GM12878 (cell line): Measurements from ENCODE around the gene EEFSEC. TPM values are rescaled to one million over a fixed set of nuclear protein-coding genes. Genes with fewer than 3 reads are reported as not detected.

Source experiments
- ATAC-seq: fragments of 200-7000 bp; cut with Tn5 transposase; 3 replicates; pipeline ENCODE4 v1.9.1; 2020; ENCODE audit warnings: mild to moderate bottlenecking, moderate library complexity
- BruUV-seq: library from RNA; stranded (reverse); fragments of 400-500 nt; replicated peaks from 2 replicates; lab custom pipeline; 2021; lab: Mats Ljungman, UMichigan
- CTCF ChIA-PET: fragments of 300-600 bp; sonication (Branson Sonifier 250); formaldehyde crosslinking; extraction: SDS; loops from one replicate; lab custom pipeline; 2021; ENCODE audit warnings: inconsistent platforms; lab: Yijun Ruan, JAX
- POLR2A ChIA-PET: fragments of 350-600 bp; formaldehyde crosslinking; extraction: SDS; loops from one replicate; lab custom pipeline; 2021; ENCODE audit warnings: inconsistent platforms; lab: Charles Lee
- RAD21 ChIA-PET: fragments of 300-600 bp; sonication (Branson Sonifier 250); formaldehyde crosslinking; loops from one replicate; lab custom pipeline; 2023; ENCODE audit warnings: antibody characterized with exemption; ENCODE audit not compliant: unreplicated experiment; lab: Charles Lee
- SMC1A ChIA-PET: fragments of 300-600 bp; sonication (Branson Sonifier 250); formaldehyde crosslinking; loops from one replicate; lab custom pipeline; 2023; ENCODE audit not compliant: unreplicated experiment, uncharacterized antibody; lab: Charles Lee
- DNase-seq: peaks from one replicate; pipeline ENCODE4 v3.0.0-alpha.2; 2011; ENCODE audit warnings: low read depth, low spot score
- FAIRE-seq: peaks from 3 replicates; lab custom pipeline; 2011; peaks lifted over from hg19 to GRCh38; lab: Jason Lieb, UNC
- H2AFZ ChIP-seq: 2 replicates; pipeline ENCODE4 v1.6.0; 2011; ENCODE audit warnings: low read depth, low read length, control low read depth; ENCODE audit not compliant: control insufficient read depth
- H3K27ac ChIP-seq: 2 replicates; pipeline ENCODE4 v1.5.1; 2011; ENCODE audit warnings: control low read depth; ENCODE audit not compliant: control insufficient read depth, insufficient read depth
- H3K27me3 ChIP-seq, 2 experiments: replicated peaks in 1 of 2; 2 replicates each; pipeline versions ENCODE4 v1.6.0 to v1.6.1; 2011; ENCODE audit warnings: low read length in 1 of 2; ENCODE audit not compliant: control insufficient read depth in 2 of 2, insufficient read depth in 2 of 2
- H3K36me3 ChIP-seq, 2 experiments: 2 replicates each; pipeline ENCODE4 v1.5.1; 2011; ENCODE audit warnings: low read length in 1 of 2; ENCODE audit not compliant: control insufficient read depth in 2 of 2, insufficient read depth in 2 of 2
- H3K4me1 ChIP-seq: 2 replicates; pipeline ENCODE4 v1.6.1; 2011; ENCODE audit warnings: mild to moderate bottlenecking, low read length, moderate library complexity, mixed read lengths; ENCODE audit not compliant: control insufficient read depth, insufficient read depth
- H3K4me2 ChIP-seq: 2 replicates; pipeline ENCODE4 v1.6.0; 2011; ENCODE audit warnings: control low read depth; ENCODE audit not compliant: control insufficient read depth, insufficient read depth
- H3K4me3 ChIP-seq: fragments of 200-600 bp; sonication (generic); 2 replicates; pipeline ENCODE4 v1.5.1; 2016
- H3K79me2 ChIP-seq: 2 replicates; pipeline ENCODE4 v1.6.0; 2011; ENCODE audit warnings: low read length; ENCODE audit not compliant: control insufficient read depth, insufficient read depth
- H3K9ac ChIP-seq: 2 replicates; pipeline ENCODE4 v1.8.0; 2011; ENCODE audit warnings: low read length, control low read depth, mixed read lengths; ENCODE audit not compliant: control insufficient read depth, insufficient read depth
- H3K9me3 ChIP-seq: replicated peaks from 3 replicates; pipeline ENCODE4 v1.5.1; 2011; ENCODE audit warnings: mild to moderate bottlenecking, low read length; ENCODE audit not compliant: control insufficient read depth, insufficient read depth
- H4K20me1 ChIP-seq: 2 replicates; pipeline ENCODE4 v1.6.0; 2011; ENCODE audit not compliant: control insufficient read depth, insufficient read depth
- BCL11A ChIP-seq: IDR thresholded peaks from 2 replicates; pipeline ENCODE4 v1.6.1; 2011; ENCODE audit warnings: low read depth, low read length
- FOS ChIP-seq: IDR thresholded peaks from 3 replicates; pipeline ENCODE4 v1.6.1; 2011; ENCODE audit warnings: borderline replicate concordance; ENCODE audit not compliant: insufficient read length; ENCODE audit errors: extremely low read depth
- HDAC2 ChIP-seq: fragments of 200-600 bp; sonication (generic); IDR thresholded peaks from 2 replicates; pipeline ENCODE4 v1.6.1; 2017
- IRF4 ChIP-seq: IDR thresholded peaks from 2 replicates; pipeline ENCODE4 v1.6.1; 2011; ENCODE audit warnings: low read depth, low read length
- JUND ChIP-seq: IDR thresholded peaks from 2 replicates; pipeline ENCODE4 v1.6.1; 2012; ENCODE audit warnings: low read depth, mild to moderate bottlenecking, low read length, improper control_type of control experiment, moderate library complexity
- MEF2A ChIP-seq: IDR thresholded peaks from 2 replicates; pipeline ENCODE4 v1.6.1; 2011; ENCODE audit warnings: low read depth, mild to moderate bottlenecking, low read length, moderate library complexity; ENCODE audit not compliant: insufficient read depth
- NBN ChIP-seq: fragments of 450-650 bp; IDR thresholded peaks from 2 replicates; pipeline ENCODE4 v1.6.1; 2016
- NFXL1 ChIP-seq: fragments of 450-650 bp; IDR thresholded peaks from 2 replicates; pipeline ENCODE4 v1.6.1; 2017; ENCODE audit warnings: antibody characterized with exemption, mild to moderate bottlenecking, borderline replicate concordance
- SIN3A ChIP-seq: IDR thresholded peaks from 2 replicates; pipeline ENCODE4 v1.6.1; 2012; ENCODE audit warnings: low read depth, low read length, improper control_type of control experiment
- SIX5 ChIP-seq: IDR thresholded peaks from 2 replicates; pipeline ENCODE4 v1.6.1; 2011; ENCODE audit warnings: mild to moderate bottlenecking, low read depth, low read length, moderate library complexity; ENCODE audit not compliant: severe bottlenecking
- SMARCA5 ChIP-seq: fragments of 450-650 bp; IDR thresholded peaks from 2 replicates; pipeline ENCODE4 v1.6.1; 2017; ENCODE audit warnings: mild to moderate bottlenecking
- ZNF274 ChIP-seq: IDR thresholded peaks from one replicate; pipeline ENCODE4 v1.8.0; 2011; ENCODE audit not compliant: insufficient read length, insufficient read depth
- WGBS: methylation state at CpG from one replicate; pipeline ENCODE4 v1.1.6; 2016; ENCODE audit warnings: low lambda C conversion rate; ENCODE audit not compliant: insufficient replicate concordance, insufficient coverage; ENCODE audit errors: missing lambda C conversion rate; 5-methylcytosine and 5-hydroxymethylcytosine counted together
- in situ Hi-C: fragments of 300-500 bp; cut with MboI; formaldehyde crosslinking; loops from 9 replicates; pipeline ENCODE4 v1.14.3; 2018; ENCODE audit warnings: mixed read lengths
- intact Hi-C: fragments of 100-400 bp; cut with micrococcal nuclease; formaldehyde crosslinking; loops from one replicate; pipeline ENCODE4 v1.14.2; 2022; ENCODE audit not compliant: unreplicated experiment
- polyA plus RNA-seq, 11 experiments: library from polyadenylated mRNA; depleted of rRNA in 4 of 11; unstranded in 6 of 11; stranded (reverse) in 5 of 11; fragments of >200 nt; fragmentation: Nextera tagmentation in 4 of 11; fragmentation: Illumina TruSeq in 1 of 11; extraction: Ambion mirVana in 4 of 11; extraction: Trizol in 1 of 11; gene quantifications; 1 replicate in 1 of 11; 2 replicates in 10 of 11; pipeline versions ENCODE4 v1.2.1 to v1.2.3, GENCODE V29; 2011 to 2016; ENCODE audit warnings: inconsistent platforms in 2 of 11, missing spikeins in 2 of 11, low read depth in 1 of 11
- total RNA-seq, 4 experiments: library from RNA; depleted of rRNA in 3 of 4; stranded (reverse); fragments of >200 nt in 3 of 4; fragmentation: Illumina TruSeq in 1 of 4; extraction: Trizol in 1 of 4; gene quantifications; 2 replicates each; pipeline versions ENCODE4 v1.2.1 to v1.2.3, GENCODE V29; 2013 to 2021
- TF ChIP-seq, protein P1 (sequence below), 3 experiments: IDR thresholded peaks in 2 of 3; conservative IDR thresholded peaks in 1 of 3; 2 replicates each; pipeline ENCODE4 v1.5.1; 2011; ENCODE audit warnings: low read depth in 3 of 3, low read length in 3 of 3, mild to moderate bottlenecking in 3 of 3, control low read depth in 2 of 3, moderate library complexity in 2 of 3, inconsistent platforms in 1 of 3, mixed read lengths in 1 of 3; ENCODE audit not compliant: control insufficient read depth in 2 of 3, insufficient read depth in 1 of 3; ENCODE audit errors: extremely low read depth in 1 of 3
- TF ChIP-seq, protein P2 (sequence below): fragments of 450-650 bp; IDR thresholded peaks from 2 replicates; pipeline ENCODE4 v1.6.1; 2017; ENCODE audit warnings: borderline replicate concordance

Gene EEFSEC
- total and polyA plus RNA-seq, 10 of the 15 experiments (the other 5 are each of a cell fraction or from before 2014, with no cell fraction given) = 0.29 to 29.1 (median 16.1) TPM

DNA sequence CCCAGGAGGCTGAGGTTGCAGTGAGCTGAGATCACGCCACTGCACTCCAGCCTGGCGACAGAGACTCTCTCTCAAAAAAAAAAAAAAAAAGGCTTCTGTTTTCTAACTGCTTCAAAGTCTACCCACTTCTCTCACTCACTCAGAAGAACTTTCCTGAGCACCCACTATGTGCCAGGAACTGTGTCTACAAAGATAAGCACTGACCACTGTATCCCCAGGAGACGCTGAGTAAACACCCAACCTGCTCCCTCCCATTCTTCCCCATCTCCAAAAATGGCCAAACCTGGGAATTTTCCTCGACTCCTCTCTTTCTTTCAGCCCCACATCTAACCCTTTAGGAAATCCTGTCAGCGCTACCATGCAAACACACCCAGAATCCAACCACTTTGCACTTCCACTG lies 42.1 kb upstream of the EEFSEC start (continued):
- no peak for TF ChIP-seq SIN3A
- no peak for TF ChIP-seq FOS
- TF ChIP-seq, all 136 proteins: peak for 0

DNA sequence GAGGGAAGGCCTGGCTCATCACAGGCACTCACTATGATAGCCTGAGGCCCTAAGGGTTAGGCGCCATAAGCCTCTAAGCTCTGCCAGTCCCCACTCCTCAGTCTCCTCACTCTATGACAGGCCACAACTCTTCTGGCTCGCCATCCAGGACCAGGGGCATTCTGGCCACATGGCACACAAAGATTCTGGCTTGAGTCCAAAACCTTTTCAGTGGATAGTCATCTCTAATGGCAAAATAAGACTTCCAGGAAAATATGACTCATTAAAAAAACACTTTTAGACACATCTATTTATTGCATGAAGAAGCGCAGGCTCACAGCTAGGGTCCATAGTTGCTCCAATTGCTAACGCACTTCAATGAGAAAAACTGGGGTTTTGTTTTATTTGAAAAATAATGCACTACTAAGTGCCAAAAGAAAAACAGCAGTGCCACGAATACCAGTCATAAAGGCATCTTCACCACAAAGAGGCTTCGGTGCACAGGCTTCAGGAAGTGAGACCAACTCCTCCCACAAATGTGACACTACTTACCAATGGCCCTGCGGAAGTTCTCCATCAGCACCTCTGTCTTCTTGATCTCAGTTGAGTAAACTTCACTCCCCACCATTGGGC lies 40.8 kb upstream of the EEFSEC start:
- no peak overlapping the region for H3K4me2 ChIP-seq
- no TSS peak for BruUV-seq
- no peak overlapping the region for H3K4me3 ChIP-seq
- ChIA-PET CTCF (interaction anchor here (0.9 to 1.0 kb wide), 2 partner anchors 9 to 44 kb away, joined by 3 to 4 read pairs; no protein-coding TSS in a partner anchor), SMC1A (interaction anchor here (1.1 kb wide), 1 partner anchor 11 kb away, joined by 3 read pairs; the partner anchor contains the start of gene RUVBL1), POLR2A (no interaction called here), RAD21 (no interaction called here)
- H3K4me1 ChIP-seq = peaks cover 17% of the 10 kb centered on the region
- WGBS = 27% methylated on average over 7 of the region's 7 CpGs
- no peak overlapping the region for H3K27ac ChIP-seq
- H3K9me3 ChIP-seq = no peaks in the 10 kb centered on the region
- FAIRE-seq (no peak), ATAC-seq (peak; percentile 44; the same call in 2 of the 3 replicates)
- in situ Hi-C loops = no loop called here
- H3K27me3 ChIP-seq = no peaks in the 10 kb centered on the region
- H3K79me2 ChIP-seq = peaks cover 22% of the 10 kb centered on the region
- no peak overlapping the region for H3K9ac ChIP-seq
- H4K20me1 ChIP-seq = no peaks in the 10 kb centered on the region
- 0 out of 2 replicates have a peak overlapping the region, but pooled peaks have one; percentile 7 for H2AFZ ChIP-seq
- TF ChIP-seq SMARCA5 (no peak), IRF4 (no peak), JUND (no peak), SIX5 (no peak), BCL11A (no peak), MEF2A (no peak), NFXL1 (no peak), NBN (no peak), ZNF274 (no peak), HDAC2 (no peak)
- TF ChIP-seq, protein P1, sequence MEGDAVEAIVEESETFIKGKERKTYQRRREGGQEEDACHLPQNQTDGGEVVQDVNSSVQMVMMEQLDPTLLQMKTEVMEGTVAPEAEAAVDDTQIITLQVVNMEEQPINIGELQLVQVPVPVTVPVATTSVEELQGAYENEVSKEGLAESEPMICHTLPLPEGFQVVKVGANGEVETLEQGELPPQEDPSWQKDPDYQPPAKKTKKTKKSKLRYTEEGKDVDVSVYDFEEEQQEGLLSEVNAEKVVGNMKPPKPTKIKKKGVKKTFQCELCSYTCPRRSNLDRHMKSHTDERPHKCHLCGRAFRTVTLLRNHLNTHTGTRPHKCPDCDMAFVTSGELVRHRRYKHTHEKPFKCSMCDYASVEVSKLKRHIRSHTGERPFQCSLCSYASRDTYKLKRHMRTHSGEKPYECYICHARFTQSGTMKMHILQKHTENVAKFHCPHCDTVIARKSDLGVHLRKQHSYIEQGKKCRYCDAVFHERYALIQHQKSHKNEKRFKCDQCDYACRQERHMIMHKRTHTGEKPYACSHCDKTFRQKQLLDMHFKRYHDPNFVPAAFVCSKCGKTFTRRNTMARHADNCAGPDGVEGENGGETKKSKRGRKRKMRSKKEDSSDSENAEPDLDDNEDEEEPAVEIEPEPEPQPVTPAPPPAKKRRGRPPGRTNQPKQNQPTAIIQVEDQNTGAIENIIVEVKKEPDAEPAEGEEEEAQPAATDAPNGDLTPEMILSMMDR (IDR thresholded peaks at IDR 0.05 in 2 of 3, conservative IDR thresholded peaks at IDR 0.05 in 1 of 3; ENCODE audit: control insufficient read depth in 2 of 3, extremely low read depth in 1 of 3, insufficient read depth in 1 of 3, low read depth in 3 of 3, low read length in 3 of 3) = no peak
- TF ChIP-seq, protein P2, sequence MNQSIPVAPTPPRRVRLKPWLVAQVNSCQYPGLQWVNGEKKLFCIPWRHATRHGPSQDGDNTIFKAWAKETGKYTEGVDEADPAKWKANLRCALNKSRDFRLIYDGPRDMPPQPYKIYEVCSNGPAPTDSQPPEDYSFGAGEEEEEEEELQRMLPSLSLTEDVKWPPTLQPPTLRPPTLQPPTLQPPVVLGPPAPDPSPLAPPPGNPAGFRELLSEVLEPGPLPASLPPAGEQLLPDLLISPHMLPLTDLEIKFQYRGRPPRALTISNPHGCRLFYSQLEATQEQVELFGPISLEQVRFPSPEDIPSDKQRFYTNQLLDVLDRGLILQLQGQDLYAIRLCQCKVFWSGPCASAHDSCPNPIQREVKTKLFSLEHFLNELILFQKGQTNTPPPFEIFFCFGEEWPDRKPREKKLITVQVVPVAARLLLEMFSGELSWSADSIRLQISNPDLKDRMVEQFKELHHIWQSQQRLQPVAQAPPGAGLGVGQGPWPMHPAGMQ = no peak
- TF ChIP-seq, all 136 proteins: peak for 0
- peaks cover 2 to 14% of the 10 kb centered on the region in 2 experiments for H3K36me3 ChIP-seq
- peak; percentile 25 for DNase-seq
- intact Hi-C loops = no loop called here
